ENCODE results near the gene PTPRH. TPM values are rescaled to one million over a fixed set of nuclear protein-coding genes. Genes with fewer than 3 reads are reported as not detected.

Gene PTPRH
- total RNA-seq, 1 donor from 2014 or later = 1.2 TPM

DNA sequence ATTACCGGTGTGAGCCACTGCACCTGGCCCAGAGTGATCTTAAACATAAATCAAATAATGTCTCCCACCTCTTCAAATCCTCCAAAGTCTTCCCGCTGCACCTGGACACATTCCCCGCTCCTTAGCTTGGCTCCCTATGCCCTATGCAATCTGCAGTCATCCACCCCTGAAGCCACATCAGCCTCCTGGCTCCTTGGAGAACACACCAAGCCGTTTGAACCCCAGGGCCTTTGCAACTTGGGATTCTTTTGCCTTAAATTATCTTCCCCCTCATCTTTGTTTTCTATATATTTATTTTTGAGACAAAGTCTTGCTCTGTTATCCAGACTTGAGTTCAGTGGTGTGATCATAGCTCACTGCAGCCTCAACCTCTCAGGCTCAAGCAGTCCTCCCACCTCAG, 40.2 kb downstream of the PTPRH start:
- peaks cover 75% of the 10 kb centered on the region for H3K27me3 Mint-ChIP-seq (ENCODE audit: low read depth)
- no peak for DNase-seq (ENCODE audit: low read depth, low spot score)
- TF ChIP-seq CTCF (conservative IDR thresholded peaks at IDR 0.05) = no peak
- peaks cover 16% of the 10 kb centered on the region for H3K4me1 Mint-ChIP-seq
- H3K36me3 Mint-ChIP-seq (ENCODE audit: low read depth) = peaks cover 3% of the 10 kb centered on the region
- peak overlapping the region; percentile 62 for H3K4me3 Mint-ChIP-seq
- no peaks in the 10 kb centered on the region for H3K9me3 Mint-ChIP-seq
- H3K27ac Mint-ChIP-seq (ENCODE audit: unreplicated experiment) = no peak overlapping the region

- Mint-ChIP-seq H3K27ac (ENCODE audit: unreplicated experiment) (peak within 1 kb of the TSS; percentile 95), H3K27me3 (ENCODE audit: low read depth) (peaks cover 60% of the 10 kb centered on the region), H3K4me3 (peak within 1 kb of the TSS; percentile 95), H3K36me3 (ENCODE audit: low read depth) (no peaks in the 10 kb centered on the region), H3K4me1 (peaks cover 11% of the 10 kb centered on the region), H3K9me3 (no peaks in the 10 kb centered on the region)
- peak; percentile 99 for DNase-seq (ENCODE audit: low read depth, low spot score)
- TF ChIP-seq CTCF (conservative IDR thresholded peaks at IDR 0.05) = no peak
Measured at GRCh38 chr19:55166530-55167268, 42.6 kb downstream of the PTPRH start, which contains the start of gene DNAAF3. DNAAF3 (minus strand) TSS chr19:55166613; CDS start chr19:55166413, 200 bp downstream.

DNA sequence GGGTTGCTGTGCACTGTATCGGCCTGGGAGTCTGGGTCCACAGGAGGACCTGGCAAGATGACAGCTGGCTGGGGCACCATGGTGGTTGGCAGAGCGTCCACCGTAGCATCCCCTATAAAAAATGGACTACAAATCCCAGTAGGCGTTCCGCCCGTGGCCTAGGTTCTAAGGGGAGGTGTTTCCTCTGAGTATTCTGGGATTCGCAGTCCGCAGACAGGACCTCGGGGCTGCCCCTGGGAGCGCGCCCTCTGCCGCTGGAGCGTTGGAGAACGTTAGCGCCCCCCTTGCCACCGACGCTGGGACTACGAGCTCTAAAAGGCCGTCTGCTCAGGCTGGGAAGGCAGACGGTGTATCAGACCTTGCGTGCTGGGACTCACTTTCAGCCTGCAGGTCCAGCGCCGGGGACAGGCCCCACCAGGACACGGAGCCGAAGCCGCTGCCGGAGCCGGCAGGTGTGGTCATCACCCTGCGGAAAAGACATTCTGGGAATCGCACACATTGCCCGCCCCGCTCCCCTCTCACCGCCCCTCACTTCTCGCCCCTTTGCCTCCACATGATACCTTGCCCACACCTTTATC, 43.3 kb downstream of the PTPRH start:
- H3K9me3 Mint-ChIP-seq = no peaks in the 10 kb centered on the region
- H3K27ac Mint-ChIP-seq (ENCODE audit: unreplicated experiment) = peak overlapping the region; percentile 7
- no peaks in the 10 kb centered on the region for H3K36me3 Mint-ChIP-seq (ENCODE audit: low read depth)
- peak; percentile 77 for TF ChIP-seq CTCF (conservative IDR thresholded peaks at IDR 0.05)
- peaks cover 11% of the 10 kb centered on the region for H3K4me1 Mint-ChIP-seq
- H3K27me3 Mint-ChIP-seq (ENCODE audit: low read depth) = peaks cover 53% of the 10 kb centered on the region
- peak overlapping the region; percentile 95 for H3K4me3 Mint-ChIP-seq
- peak; percentile 77 for DNase-seq (ENCODE audit: low read depth, low spot score)

- no peaks in the 10 kb centered on the region for H3K36me3 Mint-ChIP-seq (ENCODE audit: low read depth)
- H3K4me3 Mint-ChIP-seq = no peak overlapping the region
- H3K9me3 Mint-ChIP-seq = no peaks in the 10 kb centered on the region
- no peak overlapping the region for H3K27ac Mint-ChIP-seq (ENCODE audit: unreplicated experiment)
- TF ChIP-seq CTCF (conservative IDR thresholded peaks at IDR 0.05) = no peak
- H3K27me3 Mint-ChIP-seq (ENCODE audit: low read depth) = peaks cover 48% of the 10 kb centered on the region
- peaks cover 7% of the 10 kb centered on the region for H3K4me1 Mint-ChIP-seq
- no peak for DNase-seq (ENCODE audit: low read depth, low spot score)
Measured at GRCh38 chr19:55161571-55162322, 47.6 kb downstream of the PTPRH start.

- H3K36me3 Mint-ChIP-seq (ENCODE audit: low read depth) = no peaks in the 10 kb centered on the region
- no peaks in the 10 kb centered on the region for H3K9me3 Mint-ChIP-seq
- H3K27ac Mint-ChIP-seq (ENCODE audit: unreplicated experiment) = no peak overlapping the region
- peaks cover 6% of the 10 kb centered on the region for H3K4me1 Mint-ChIP-seq
- H3K27me3 Mint-ChIP-seq (ENCODE audit: low read depth) = peaks cover 50% of the 10 kb centered on the region
- no peak overlapping the region for H3K4me3 Mint-ChIP-seq
- DNase-seq (ENCODE audit: low read depth, low spot score) = no peak
- no peak for TF ChIP-seq CTCF (conservative IDR thresholded peaks at IDR 0.05)
Measured at GRCh38 chr19:55160986-55161365, 48.3 kb downstream of the PTPRH start.
